HS-27A (cell line): Measurements from ENCODE around the gene HIVEP3.

Experiments used
- DNase-seq: peaks from one replicate; pipeline ENCODE4 v3.0.0-alpha.2; 2012; ENCODE audit warnings: low read depth, missing footprints

HIVEP3 gene

DNA sequence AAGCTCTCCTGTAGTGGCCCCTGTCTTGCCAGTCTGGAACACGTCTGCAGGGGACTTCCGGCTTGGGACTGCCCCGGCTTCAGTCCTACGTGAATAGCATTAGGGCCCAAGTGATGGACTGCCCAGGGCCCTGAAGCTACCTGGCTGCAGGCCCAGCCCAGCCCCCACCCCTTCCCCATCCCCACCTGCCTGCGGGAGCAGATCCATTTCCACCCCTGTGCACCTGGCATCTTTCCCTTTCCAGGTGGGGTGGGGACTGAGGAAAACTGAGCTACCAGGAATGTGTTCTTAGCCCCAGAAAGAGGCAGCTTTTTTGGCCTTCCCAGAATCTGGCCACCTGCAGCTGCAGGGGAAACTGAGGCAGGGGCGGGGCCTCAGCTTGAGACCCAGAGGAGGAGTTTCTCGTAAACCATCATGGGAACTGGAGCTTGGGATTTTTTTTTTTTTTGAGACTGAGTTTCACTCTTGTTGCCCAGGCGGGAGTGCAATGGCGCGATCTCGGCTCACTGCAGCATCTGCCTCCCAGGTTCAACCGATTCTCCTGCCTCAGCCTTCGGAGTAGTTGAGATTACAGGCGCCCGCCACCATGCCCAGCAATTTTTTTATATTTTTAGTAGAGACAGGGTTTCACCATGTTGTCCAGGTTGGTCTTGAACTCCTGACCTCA, 437.5 kb downstream of the HIVEP3 start:
- no peak for DNase-seq

DNA sequence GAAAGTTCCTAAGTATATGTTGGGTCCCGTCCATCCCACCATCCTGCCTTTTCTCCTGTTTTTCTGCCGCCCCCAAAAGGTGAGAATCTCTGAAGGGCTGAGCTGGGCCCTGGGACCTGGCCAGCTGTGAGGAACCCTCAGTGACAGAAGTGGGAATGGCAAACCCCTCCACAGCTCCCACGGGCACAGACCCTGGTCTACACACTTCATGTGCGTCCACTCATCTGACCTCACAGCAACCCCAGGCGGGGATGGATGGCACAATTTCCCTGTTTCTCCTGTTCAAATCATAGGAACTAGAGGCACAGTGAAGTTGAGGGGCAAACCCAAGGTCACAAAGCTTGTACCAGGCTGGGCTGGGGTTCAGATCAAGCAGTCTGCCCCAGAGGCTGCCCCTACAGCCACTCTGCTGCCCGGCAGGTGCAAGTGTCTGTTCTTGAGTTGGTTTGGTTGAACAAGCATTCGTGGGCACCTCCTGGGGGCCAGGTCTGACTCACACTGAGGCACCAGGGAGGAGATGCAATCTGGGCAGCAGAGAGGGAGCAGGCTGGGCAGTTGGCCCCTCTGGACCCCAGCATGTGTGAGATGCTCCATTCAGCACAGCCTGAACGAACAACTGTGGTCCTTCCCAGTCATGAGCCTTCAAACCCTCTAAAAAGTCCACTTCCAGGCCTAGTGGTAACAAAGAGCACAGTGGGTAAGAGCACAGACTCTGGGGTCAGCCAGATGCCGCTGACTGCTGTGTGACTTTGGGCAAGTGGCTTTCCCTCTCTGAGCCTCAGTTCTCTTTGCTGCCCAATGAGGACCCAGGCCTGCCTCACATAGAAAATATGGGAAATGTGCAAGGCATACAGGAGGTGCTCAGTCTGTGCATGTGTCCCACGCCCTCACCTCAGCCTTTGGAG, 438.3 kb downstream of the HIVEP3 start:
- DNase-seq = no peak

DNA sequence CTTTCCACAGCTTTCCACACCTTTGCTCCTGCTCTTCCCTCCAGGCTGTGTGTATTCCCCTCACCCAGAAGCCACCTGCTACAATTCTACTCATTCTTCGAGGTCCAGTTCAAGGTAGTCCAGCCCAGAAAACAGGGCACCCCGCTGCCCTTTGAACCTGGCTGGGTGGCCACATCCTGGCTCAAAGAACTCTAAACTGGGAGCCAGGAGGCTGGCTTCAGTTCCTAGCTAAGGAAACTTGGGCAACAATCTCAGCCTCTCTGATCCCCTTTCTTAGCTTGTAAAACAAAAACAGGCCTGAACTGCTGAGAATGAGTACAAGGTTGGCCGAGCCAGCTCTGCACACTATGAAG, 438.9 kb downstream of the HIVEP3 start:
- no peak for DNase-seq

DNA sequence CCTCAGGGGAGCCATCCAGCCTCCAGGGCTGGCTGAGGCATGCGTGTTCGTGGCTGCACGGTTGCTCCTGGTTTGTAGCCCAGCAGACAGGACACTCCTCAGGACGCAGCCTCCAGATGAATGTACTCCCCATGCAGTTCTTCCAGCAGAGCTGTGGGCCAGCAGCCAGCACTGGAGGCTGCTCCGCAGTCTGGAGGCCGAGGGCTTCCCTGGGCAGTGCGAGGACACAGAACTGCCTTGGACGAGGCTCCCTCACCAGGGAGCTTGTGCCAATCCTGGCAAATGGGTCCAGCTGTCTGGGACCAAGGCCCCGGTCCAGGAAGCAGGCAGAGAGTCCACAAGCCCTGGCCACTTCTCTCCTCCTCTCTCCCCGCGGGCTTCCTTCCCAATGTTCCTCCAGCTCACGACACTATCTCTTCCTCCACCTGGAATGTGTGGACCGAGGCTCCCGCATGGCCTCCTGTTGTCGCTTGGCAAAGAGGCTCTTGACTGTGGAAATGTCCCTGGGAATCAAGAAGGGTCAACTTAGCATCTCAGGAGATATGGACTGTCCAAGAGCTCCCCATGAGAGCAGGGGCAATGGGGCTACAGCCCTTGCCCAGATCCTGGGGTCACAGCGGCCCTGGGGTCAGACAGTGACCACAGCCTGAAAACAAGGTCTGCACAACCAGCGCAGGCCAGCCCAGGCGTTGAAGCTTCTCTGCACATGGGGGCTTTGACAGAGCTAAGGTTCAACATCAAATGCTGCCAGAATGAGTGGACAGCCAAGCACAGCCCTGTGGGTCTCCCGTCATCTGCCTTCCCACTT, 439.5 kb downstream of the HIVEP3 start:
- DNase-seq = no peak

DNA sequence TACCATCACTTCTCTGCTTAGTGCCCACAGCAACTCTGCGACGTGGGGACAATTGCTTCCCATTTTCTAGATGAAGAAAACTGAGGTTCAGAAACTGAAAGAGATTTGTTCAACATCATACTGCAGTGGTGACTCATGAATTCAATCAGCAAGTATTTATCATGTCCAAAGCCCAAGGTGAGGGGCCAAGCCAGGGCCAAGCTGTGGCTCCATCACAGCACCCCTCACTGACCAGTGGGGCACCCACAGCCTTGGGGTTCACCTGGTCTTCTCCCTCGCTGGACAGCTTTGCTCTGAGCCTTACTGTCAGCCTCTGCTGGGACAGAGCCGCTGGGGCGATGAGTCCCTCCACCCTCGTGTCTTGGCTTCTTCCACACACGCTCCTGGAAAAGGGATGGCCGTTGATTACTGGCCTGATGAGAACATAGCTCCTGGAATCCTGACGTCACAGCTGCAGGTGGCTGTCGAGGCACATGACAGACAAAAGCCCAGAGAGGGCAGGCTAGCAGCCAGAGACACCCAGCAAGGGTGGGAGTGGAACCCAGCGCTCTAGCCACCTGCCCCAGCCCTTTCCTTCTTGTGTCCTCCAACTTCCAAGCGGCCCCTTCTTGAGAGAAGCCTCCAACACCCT, 440.5 kb downstream of the HIVEP3 start:
- no peak for DNase-seq

DNA sequence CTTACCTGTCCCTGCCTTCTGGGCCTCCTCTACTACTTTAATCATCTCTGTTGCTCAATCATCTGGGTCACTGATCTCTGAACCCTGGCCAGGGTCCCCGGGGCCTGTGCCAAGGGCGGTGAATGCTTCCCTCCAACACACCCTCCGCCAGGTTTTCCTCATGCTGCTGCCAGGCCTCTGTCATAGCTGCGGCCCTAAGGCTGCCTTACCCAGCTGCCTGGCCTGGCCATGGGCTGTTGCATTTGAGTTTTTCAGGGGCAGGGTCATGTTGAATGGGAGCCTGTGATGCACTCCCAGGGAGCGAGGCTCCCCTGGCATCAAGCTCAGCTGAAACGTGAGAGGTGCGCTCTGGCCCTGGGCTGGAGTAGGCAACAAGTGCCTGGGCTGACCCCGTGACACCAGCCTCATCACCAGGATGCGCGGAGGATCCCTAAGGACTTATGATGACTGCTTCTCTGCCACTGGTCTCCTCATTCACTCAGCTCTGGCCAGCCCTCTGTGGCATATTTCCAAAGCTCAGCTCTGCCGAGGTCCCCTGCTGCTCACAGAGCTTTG, 441.8 kb downstream of the HIVEP3 start:
- no peak for DNase-seq

DNA sequence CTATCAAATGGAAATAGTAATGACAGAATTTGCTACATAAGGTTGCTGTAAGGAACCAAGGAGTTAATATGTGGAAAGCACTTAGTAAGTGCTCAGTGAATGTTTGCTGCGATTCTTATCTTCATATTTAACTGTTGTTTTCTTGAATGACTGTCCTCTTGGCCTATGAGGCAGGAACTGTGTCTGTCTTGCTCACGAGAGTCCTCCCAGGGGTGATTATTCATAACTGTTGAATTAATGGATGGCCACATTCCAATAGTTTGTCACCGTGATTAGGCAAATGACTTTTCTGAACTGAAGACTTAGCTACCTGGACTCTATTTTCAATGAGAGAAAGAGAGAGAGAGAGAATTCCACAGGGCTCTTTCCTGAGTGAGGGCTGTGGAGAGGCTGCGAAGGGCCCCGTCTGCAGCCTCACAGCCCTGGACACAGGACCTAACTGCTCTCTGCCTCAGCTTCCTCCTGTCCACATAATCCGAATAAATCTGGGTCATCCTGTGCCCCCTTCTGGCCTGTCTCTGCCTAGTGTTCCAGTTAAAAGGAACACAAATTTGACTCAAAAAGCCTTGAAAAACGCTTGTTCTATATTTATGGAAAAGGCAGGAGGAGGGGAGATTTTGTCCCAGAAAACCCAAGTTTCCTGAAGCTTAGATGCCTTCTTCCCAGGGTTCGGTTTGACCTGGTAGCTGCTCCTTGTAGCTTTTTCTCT, 442.7 kb downstream of the HIVEP3 start:
- DNase-seq = no peak

DNA sequence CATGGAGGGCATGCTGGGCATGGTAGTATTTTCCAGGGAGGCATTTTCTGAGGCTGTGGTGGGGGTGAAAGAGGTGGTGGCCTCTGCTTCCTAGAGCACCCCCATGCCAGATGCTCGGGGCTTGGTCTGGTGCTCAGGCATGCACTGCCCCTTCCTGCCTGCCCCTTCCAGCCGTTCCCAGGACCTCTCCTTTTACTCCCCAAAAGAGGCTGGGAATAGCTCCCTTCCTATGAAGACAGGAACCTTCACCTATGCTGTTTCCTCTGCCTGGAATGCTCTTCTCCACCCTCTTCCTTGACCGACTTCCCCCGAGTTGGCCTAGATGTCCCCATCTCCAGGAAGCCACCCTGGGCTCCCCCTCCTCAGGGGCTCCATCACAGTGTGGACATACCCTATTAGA, 443.4 kb downstream of the HIVEP3 start:
- no peak for DNase-seq

DNA sequence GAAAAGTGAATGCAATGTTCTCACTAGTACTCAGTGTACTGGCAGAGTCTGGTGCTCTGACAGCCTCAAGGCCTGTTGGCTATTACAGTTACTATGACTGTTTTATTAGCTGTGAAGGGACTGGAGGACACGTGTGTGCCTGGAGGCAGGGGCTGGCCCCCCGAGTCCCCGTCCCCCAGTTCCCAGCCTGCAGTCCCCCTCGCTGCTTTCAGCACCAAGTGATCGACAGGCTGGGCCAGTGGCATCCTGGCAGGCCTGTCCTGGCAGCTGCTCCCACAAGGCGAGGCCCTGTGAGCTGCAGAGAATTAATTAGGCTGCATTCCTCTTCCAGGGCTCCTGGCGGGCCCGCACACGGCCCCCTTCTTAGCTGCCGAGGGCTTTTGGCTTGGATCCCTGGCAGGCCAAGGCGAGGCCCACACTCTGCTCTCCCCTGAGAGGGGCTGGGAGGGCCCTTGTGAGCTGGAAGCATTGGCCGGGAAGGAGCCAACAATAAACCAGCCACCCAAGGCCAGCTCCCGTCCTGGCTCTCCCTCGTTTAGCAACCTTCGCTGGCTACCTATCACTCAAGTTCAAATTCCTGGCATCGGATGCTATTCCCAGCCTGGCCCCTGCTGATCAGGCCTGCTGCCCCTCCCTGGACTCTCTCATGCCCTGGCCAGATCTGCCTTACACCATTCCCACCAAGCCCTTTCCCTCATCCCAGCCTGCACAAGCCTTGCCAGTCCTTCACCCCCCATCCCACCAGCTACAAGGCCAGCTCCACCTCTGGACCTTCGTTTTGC, 444.0 kb downstream of the HIVEP3 start:
- no peak for DNase-seq

DNA sequence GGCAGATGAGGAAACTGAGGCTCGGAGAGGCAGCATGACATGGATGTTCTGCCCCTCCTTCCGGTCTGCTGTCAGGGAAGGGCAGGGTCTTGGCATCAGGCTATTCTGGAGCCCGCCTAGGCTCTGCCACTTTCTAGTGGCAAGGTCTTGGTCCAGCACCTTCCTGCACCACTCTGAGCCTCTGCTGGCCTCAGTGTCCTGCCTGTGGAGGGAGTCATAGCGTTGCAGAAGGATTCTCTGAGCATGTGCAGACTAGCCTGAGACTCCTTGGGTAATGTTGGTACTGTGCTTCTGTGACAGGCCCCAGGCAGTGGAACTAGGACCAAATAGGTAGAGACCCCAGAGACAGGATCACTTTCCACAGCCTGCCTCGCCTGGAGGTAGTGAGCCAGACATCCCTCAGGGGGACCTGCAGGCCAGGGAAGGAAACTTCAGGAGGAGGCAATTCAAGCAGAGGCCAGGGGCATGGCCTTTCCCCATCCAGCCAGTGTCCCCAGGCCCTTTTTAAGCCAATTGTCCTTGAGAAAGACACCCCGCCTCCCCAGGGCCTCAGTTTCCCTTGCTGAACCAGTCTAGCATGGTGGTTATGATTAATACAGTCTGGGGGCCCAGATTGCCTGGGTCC, 444.9 kb downstream of the HIVEP3 start:
- DNase-seq = no peak

DNA sequence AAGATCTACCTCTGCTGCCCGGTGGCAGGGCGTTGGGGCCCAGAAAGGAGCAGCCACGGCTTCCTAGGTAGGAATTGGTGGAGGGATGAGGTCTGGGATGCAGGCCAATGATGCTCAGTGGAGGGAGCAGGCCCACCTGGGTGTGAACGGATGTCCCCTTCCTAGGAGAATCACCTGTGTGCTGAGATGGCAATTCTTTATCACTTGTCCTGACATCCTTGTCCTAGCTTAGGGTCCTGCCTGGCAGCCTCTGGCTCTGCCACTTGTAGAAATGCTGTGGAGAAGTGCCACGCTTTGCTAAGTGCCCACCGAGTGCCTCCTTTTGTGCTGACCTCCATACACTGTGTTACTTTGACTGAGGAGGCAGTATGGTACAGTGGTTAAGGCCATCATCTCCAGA, 447.1 kb downstream of the HIVEP3 start:
- no peak for DNase-seq

DNA sequence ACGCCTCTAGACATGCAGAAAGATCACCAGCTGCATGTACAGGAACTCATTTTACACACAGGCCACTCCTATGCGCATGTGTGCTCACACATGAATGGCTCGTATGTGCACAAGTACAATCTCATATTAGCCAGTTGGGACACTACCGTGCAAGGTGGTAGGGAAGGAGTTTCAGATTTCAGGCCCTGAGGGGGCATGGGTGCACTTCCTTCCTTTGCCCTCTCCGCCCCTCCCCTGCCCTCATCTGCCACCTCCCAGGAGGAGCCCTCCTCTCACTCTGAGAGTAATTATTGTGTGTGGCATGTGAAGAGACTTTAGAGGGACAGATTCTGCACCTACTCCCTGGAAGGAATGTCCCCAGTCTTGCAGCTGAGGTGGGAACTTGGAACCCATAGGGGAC, 449.0 kb downstream of the HIVEP3 start:
- DNase-seq = no peak

DNA sequence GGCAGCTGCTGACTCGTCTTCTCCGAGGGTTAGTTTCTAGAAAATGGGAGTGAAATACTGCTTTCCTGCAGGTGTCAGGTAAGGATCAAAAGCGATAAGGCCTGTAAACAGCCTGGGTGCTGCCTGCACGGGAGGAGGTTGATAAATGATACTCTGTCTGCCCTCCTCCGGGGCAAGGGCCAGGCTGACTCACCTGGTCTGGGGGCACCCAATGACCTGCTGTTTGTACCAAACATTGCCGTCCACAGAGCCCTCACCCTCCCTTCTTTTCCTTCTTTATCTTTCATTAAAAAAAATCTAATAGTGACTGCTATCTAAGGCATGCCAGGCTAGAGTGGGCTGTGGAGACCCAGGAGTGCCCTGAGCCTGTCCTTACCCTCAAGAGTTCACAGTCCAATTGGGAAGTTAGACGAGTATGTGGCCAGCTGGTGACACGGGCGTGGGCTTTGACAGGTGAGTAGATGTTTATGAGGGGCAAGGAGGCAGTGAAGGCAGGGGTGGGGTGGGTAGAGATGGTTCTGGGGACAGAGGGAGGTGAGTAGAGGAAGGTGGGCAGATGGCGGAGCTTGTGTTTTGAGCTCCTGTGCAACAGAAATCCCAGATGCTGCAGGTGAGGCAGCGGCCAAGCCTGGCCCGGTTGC, 450.5 kb downstream of the HIVEP3 start:
- no peak for DNase-seq

DNA sequence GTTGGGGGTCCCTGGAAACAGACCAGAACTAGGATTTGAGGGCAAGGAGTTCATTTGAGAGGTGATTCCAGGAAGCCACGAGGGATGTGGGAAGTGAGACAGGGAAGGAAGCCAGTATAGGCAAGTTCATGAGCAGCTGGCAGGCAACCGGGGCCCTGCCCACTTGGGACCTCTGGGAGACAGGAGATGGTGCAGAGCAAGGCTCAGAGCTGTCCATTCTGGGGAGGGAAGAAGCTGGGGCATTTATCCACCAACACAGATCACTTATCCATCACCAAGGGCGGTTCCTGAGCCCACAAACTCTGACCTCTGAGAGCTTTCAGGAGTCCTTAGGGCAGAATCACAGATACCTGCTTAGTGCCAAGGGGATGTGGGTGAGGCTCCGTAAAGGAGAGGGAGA, 451.0 kb downstream of the HIVEP3 start:
- DNase-seq = no peak

DNA sequence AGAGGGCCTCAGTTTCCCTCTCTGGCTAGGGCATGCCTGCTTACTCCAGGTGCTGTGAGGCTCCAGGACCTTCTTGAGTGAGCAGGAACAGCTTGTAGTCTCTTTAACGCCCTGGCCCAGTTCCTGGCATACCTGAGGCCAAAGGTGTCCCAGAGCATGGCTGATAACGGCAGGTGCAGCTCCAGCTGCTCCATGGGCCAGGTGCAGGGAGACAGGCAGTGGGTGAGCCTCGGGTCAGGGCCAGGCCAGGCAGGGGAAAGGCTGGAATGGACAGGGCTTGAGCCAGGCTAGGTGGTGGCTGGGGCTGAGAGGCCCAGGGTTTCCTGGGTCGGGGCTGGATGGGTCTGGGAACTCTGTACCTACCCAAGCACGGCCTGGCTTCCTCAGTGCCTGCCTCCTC, 452.6 kb downstream of the HIVEP3 start:
- DNase-seq = no peak

DNA sequence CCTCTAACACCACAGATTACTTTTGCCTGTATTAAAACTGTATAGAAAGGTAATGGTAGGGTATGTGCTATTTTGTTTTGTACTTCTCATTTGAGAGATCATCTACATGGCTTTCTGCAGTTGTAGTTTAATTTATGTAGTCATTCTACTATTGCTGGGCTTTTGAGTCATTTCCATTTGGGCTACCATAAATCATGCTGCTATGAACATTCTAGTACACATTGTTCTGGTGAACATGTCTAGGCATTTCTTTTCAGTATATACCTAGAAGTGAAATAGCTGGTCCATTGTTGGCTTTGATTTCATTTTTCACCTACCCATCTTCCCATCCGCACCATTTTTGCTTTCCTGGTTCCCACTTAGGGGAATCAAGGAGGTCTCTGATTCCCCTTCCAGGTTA, 453.0 kb downstream of the HIVEP3 start:
- DNase-seq = no peak

DNA sequence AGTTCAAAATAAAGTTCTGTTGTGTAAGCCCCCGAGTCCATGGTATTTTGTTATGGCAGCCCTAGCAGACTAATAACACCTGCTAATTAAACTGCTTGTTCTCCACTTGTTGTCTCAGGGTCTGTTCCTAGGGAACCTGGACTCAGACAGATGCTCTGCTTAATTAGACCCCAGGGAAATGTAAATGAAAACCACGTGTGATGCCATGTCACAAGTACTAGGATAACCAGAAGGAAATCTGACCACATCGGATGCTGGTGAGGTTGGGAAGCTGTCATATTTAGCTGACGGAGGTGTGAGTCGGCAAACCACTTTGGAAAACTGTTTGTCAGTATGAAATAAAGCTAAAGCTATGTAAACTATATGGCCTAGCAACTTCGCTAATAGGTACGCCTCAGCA, 453.8 kb downstream of the HIVEP3 start:
- DNase-seq = no peak

DNA sequence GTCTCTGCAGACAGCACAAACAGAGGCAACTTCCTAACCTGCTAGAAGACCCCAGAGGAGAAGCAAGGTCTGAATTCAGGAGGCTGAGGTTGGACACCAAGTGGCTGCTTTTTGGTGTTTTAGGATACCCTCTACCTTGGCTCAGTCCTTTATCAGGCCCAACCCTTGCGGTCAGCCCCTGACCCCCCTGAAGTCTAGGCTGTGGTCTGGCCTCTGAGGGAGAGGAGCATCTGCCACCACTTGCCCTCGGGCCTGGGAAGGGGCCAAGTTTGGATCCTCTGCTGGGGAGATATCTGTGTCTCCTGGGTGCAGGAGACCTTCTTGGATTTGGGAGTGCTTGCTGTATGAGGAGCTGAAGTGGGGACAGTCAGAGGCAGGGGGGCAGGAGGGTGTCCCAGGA, 455.2 kb downstream of the HIVEP3 start:
- no peak for DNase-seq

DNA sequence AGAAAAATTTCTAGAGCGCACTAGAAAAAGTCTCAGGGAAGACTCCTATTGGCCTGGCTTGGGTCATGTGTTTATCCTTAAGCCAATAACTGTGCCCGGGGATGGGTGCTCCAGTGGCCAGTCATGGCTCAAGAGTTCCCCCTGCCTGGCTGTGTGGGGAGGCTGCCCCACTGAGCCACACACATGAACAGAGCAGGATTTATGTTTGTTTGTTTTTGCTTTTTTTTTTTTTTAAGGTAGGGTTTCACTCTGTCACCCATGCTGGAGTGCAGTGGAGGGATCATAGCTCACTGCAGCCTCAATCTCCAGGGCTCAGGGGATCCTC, 456.1 kb downstream of the HIVEP3 start:
- DNase-seq = no peak
